Measurements from ENCODE around the gene COL6A3.

Gene COL6A3

GRCh38 chr2:237323656-237324055 lies 90.3 kb downstream of the COL6A3 start:
- no peak for TF ChIP-seq Cebpa-rat (IDR thresholded peaks at IDR 0.05)
- Histone ChIP-seq H3K9ac (no peak overlapping the region), H4K20me1 (no peaks in the 10 kb centered on the region), H3K36me3 (no peaks in the 10 kb centered on the region), H3K9me3 (no peaks in the 10 kb centered on the region), H3K4me3 (no peak overlapping the region), H3K27me3 (no peaks in the 10 kb centered on the region), H3K4me2 (no peak overlapping the region), H3K27ac (no peak overlapping the region), H3K4me1 (no peaks in the 10 kb centered on the region)

GRCh38 chr2:237322564-237322963 lies 91.4 kb downstream of the COL6A3 start:
- Histone ChIP-seq H3K36me3 (no peaks in the 10 kb centered on the region), H3K27ac (no peak overlapping the region), H3K27me3 (no peaks in the 10 kb centered on the region), H3K9me3 (no peaks in the 10 kb centered on the region), H3K9ac (no peak overlapping the region), H3K4me3 (no peak overlapping the region), H3K4me1 (no peaks in the 10 kb centered on the region), H4K20me1 (no peaks in the 10 kb centered on the region), H3K4me2 (no peak overlapping the region)
- no peak for TF ChIP-seq Cebpa-rat (IDR thresholded peaks at IDR 0.05)

- no peaks in the 10 kb centered on the region for H3K4me1 ChIP-seq
- no peaks in the 10 kb centered on the region for H3K9me3 ChIP-seq
- no peaks in the 10 kb centered on the region for H4K20me1 ChIP-seq
- TF ChIP-seq Cebpa-rat (IDR thresholded peaks at IDR 0.05) = no peak
- no peak overlapping the region for H3K27ac ChIP-seq
- H3K4me2 ChIP-seq = no peak overlapping the region
- H3K4me3 ChIP-seq = no peak overlapping the region
- H3K9ac ChIP-seq = no peak overlapping the region
- H3K27me3 ChIP-seq = no peaks in the 10 kb centered on the region
- H3K36me3 ChIP-seq = no peaks in the 10 kb centered on the region
These were observed 92.2 kb downstream of the COL6A3 start for GRCh38 chr2:237321746-237322145.

- H3K4me3 ChIP-seq = no peak overlapping the region
- no peak overlapping the region for H3K4me2 ChIP-seq
- H4K20me1 ChIP-seq = no peaks in the 10 kb centered on the region
- H3K36me3 ChIP-seq = no peaks in the 10 kb centered on the region
- no peak overlapping the region for H3K27ac ChIP-seq
- no peaks in the 10 kb centered on the region for H3K4me1 ChIP-seq
- TF ChIP-seq Cebpa-rat (IDR thresholded peaks at IDR 0.05) = no peak
- H3K27me3 ChIP-seq = no peaks in the 10 kb centered on the region
- H3K9ac ChIP-seq = no peak overlapping the region
- H3K9me3 ChIP-seq = no peaks in the 10 kb centered on the region
These were observed 93.0 kb downstream of the COL6A3 start for GRCh38 chr2:237320801-237321560.

GRCh38 chr2:237319887-237320286 lies 94.1 kb downstream of the COL6A3 start:
- TF ChIP-seq Cebpa-rat (IDR thresholded peaks at IDR 0.05) = no peak
- Histone ChIP-seq H3K27ac (no peak overlapping the region), H3K36me3 (no peaks in the 10 kb centered on the region), H3K27me3 (no peaks in the 10 kb centered on the region), H3K4me1 (no peaks in the 10 kb centered on the region), H4K20me1 (no peaks in the 10 kb centered on the region), H3K4me2 (no peak overlapping the region), H3K9ac (no peak overlapping the region), H3K4me3 (no peak overlapping the region), H3K9me3 (no peaks in the 10 kb centered on the region)

GRCh38 chr2:237319086-237319820 lies 94.7 kb downstream of the COL6A3 start:
- TF ChIP-seq Cebpa-rat (IDR thresholded peaks at IDR 0.05) = no peak
- H3K27ac ChIP-seq = no peak overlapping the region
- no peak overlapping the region for H3K9ac ChIP-seq
- H3K27me3 ChIP-seq = no peaks in the 10 kb centered on the region
- no peaks in the 10 kb centered on the region for H3K36me3 ChIP-seq
- H3K4me1 ChIP-seq = no peaks in the 10 kb centered on the region
- no peaks in the 10 kb centered on the region for H3K9me3 ChIP-seq
- H4K20me1 ChIP-seq = no peaks in the 10 kb centered on the region
- H3K4me2 ChIP-seq = no peak overlapping the region
- H3K4me3 ChIP-seq = no peak overlapping the region

- Histone ChIP-seq H3K4me1 (no peaks in the 10 kb centered on the region), H3K9me3 (no peaks in the 10 kb centered on the region), H3K36me3 (no peaks in the 10 kb centered on the region), H4K20me1 (no peaks in the 10 kb centered on the region), H3K4me2 (no peak overlapping the region), H3K27me3 (no peaks in the 10 kb centered on the region), H3K4me3 (no peak overlapping the region), H3K9ac (no peak overlapping the region), H3K27ac (no peak overlapping the region)
- TF ChIP-seq Cebpa-rat (IDR thresholded peaks at IDR 0.05) = no peak
These were observed 97.6 kb downstream of the COL6A3 start for GRCh38 chr2:237316339-237316738.

GRCh38 chr2:237315829-237316225 lies 98.1 kb downstream of the COL6A3 start:
- H3K36me3 ChIP-seq = no peaks in the 10 kb centered on the region
- no peak overlapping the region for H3K4me2 ChIP-seq
- no peak overlapping the region for H3K27ac ChIP-seq
- no peak overlapping the region for H3K9ac ChIP-seq
- no peaks in the 10 kb centered on the region for H3K27me3 ChIP-seq
- H4K20me1 ChIP-seq = no peaks in the 10 kb centered on the region
- H3K4me1 ChIP-seq = no peaks in the 10 kb centered on the region
- TF ChIP-seq Cebpa-rat (IDR thresholded peaks at IDR 0.05) = no peak
- no peak overlapping the region for H3K4me3 ChIP-seq
- H3K9me3 ChIP-seq = no peaks in the 10 kb centered on the region

GRCh38 chr2:237315170-237315828 lies 98.7 kb downstream of the COL6A3 start:
- Histone ChIP-seq H3K4me2 (no peak overlapping the region), H3K36me3 (no peaks in the 10 kb centered on the region), H3K9me3 (no peaks in the 10 kb centered on the region), H3K27ac (no peak overlapping the region), H3K4me1 (no peaks in the 10 kb centered on the region), H3K9ac (no peak overlapping the region), H3K4me3 (no peak overlapping the region), H3K27me3 (no peaks in the 10 kb centered on the region), H4K20me1 (no peaks in the 10 kb centered on the region)
- no peak for TF ChIP-seq Cebpa-rat (IDR thresholded peaks at IDR 0.05)

- no peaks in the 10 kb centered on the region for H3K4me1 ChIP-seq
- no peak overlapping the region for H3K4me3 ChIP-seq
- no peaks in the 10 kb centered on the region for H4K20me1 ChIP-seq
- H3K4me2 ChIP-seq = no peak overlapping the region
- no peak for TF ChIP-seq Cebpa-rat (IDR thresholded peaks at IDR 0.05)
- H3K27me3 ChIP-seq = no peaks in the 10 kb centered on the region
- no peak overlapping the region for H3K27ac ChIP-seq
- H3K9ac ChIP-seq = no peak overlapping the region
- H3K9me3 ChIP-seq = no peaks in the 10 kb centered on the region
- no peaks in the 10 kb centered on the region for H3K36me3 ChIP-seq
These were observed 99.3 kb downstream of the COL6A3 start for GRCh38 chr2:237314681-237315080.
